Measurements from ENCODE around the gene SLC24A1. TPM values are rescaled to one million over a fixed set of nuclear protein-coding genes. Genes with fewer than 3 reads are reported as not detected.

Gene SLC24A1
- total RNA-seq, 2 experiments from 2014 or later: 2.2 to 2.3 TPM

- no peak for TF ChIP-seq CTCF (IDR thresholded peaks at IDR 0.05)
- no peak overlapping the region for H3K27ac ChIP-seq (ENCODE audit: low read depth in 1 of 2, low read length in 2 of 2)
- POLR2A ChIA-PET: no interaction called here
- peaks cover 3% of the 10 kb centered on the region for H3K4me1 ChIP-seq (ENCODE audit: insufficient read depth, low read length)
- DNase-seq: no peak
- H3K9me3 Mint-ChIP-seq: no peaks in the 10 kb centered on the region
- no peak overlapping the region for H3K4me3 Mint-ChIP-seq
- H3K27me3 ChIP-seq (ENCODE audit: control insufficient read depth in 1 of 2, insufficient read depth in 2 of 2, low read length in 2 of 2): no peaks in the 10 kb centered on the region
- CTCF ChIA-PET: no interaction called here
- no peak for ATAC-seq (ENCODE audit: poor library complexity)
- H3K27me3 Mint-ChIP-seq: no peaks in the 10 kb centered on the region
- H3K4me1 Mint-ChIP-seq (ENCODE audit: low read depth): peaks cover 6% of the 10 kb centered on the region
- H3K4me3 ChIP-seq (ENCODE audit: low read length): no peak overlapping the region
- intact Hi-C loops (cut with DNase I, micrococcal nuclease): no loop called here
- no peaks in the 10 kb centered on the region for H3K9me3 ChIP-seq (ENCODE audit: control insufficient read depth in 1 of 2, insufficient read depth in 1 of 2, low read length in 2 of 2)
- H3K36me3 Mint-ChIP-seq (ENCODE audit: low read depth): peaks cover 11% of the 10 kb centered on the region
- no peak overlapping the region for H3K27ac Mint-ChIP-seq
- peaks cover 7% of the 10 kb centered on the region for H3K36me3 ChIP-seq (ENCODE audit: insufficient read depth, low read length)
Measured at GRCh38 chr15:65626856-65627255, 5.1 kb downstream of the SLC24A1 start.

DNA sequence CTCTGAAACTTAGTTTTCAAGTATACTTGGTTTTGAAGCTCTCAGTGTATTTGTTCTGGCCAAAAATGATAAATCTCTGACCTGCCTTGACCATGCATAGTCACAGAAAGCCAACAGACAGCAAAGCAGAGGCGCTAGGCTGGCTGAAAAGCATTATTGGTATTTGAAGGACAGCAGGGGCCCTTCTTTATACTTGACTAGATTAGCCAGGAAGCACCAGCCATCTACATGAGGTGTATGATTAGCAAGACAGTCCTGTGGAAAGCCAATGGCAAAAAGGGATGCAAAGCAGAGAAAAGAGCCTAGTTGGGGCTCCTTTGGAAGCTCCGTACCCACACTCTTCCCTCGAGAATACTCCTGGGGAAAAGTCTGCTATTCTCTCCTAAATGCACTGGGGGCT lies 7.8 kb downstream of the SLC24A1 start:
- H3K4me1 Mint-ChIP-seq (ENCODE audit: low read depth): peaks cover 6% of the 10 kb centered on the region
- no peaks in the 10 kb centered on the region for H3K9me3 Mint-ChIP-seq
- no peaks in the 10 kb centered on the region for H3K27me3 Mint-ChIP-seq
- Histone ChIP-seq H3K4me1 (ENCODE audit: insufficient read depth, low read length) (peaks cover 3% of the 10 kb centered on the region), H3K4me3 (ENCODE audit: low read length) (no peak overlapping the region), H3K36me3 (ENCODE audit: insufficient read depth, low read length) (peaks cover 7% of the 10 kb centered on the region), H3K27me3 (ENCODE audit: control insufficient read depth in 1 of 2, insufficient read depth in 2 of 2, low read length in 2 of 2) (no peaks in the 10 kb centered on the region), H3K27ac (ENCODE audit: low read depth in 1 of 2, low read length in 2 of 2) (no peak overlapping the region), H3K9me3 (ENCODE audit: control insufficient read depth in 1 of 2, insufficient read depth in 1 of 2, low read length in 2 of 2) (no peaks in the 10 kb centered on the region)
- no peak overlapping the region for H3K27ac Mint-ChIP-seq
- intact Hi-C loops (cut with DNase I, micrococcal nuclease): no loop called here
- CTCF ChIA-PET: no interaction called here
- no peak for TF ChIP-seq CTCF (IDR thresholded peaks at IDR 0.05)
- H3K36me3 Mint-ChIP-seq (ENCODE audit: low read depth): peaks cover 6% of the 10 kb centered on the region
- H3K4me3 Mint-ChIP-seq: no peak overlapping the region
- DNase-seq (no peak), ATAC-seq (ENCODE audit: poor library complexity) (no peak)
- POLR2A ChIA-PET: no interaction called here

DNA sequence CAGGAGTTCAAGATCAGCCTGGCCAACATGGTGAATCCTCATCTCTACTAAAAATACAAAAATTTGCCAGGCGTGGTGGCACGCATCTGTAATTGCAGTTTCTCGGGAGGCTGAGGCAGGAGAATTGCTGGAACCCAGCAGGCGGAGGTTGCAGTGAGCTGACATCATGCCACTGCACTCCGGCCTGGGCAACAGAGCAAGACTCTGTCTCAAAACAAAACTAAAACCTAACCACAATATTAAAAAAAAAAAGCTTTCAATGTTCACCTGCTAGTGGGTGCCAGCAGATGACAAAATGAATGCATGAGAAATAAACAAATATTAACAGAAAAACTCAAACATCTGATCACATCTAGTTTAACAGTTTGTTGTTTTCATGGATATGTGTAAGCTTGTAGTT lies 9.0 kb downstream of the SLC24A1 start:
- no peak for TF ChIP-seq CTCF (IDR thresholded peaks at IDR 0.05)
- intact Hi-C loops (cut with DNase I, micrococcal nuclease): no loop called here
- Mint-ChIP-seq H3K4me3 (no peak overlapping the region), H3K9me3 (no peaks in the 10 kb centered on the region), H3K36me3 (ENCODE audit: low read depth) (peaks cover under 1% of the 10 kb centered on the region), H3K27ac (no peak overlapping the region), H3K27me3 (no peaks in the 10 kb centered on the region), H3K4me1 (ENCODE audit: low read depth) (peaks cover 6% of the 10 kb centered on the region)
- ATAC-seq (ENCODE audit: poor library complexity) (no peak), DNase-seq (no peak)
- H3K36me3 ChIP-seq (ENCODE audit: insufficient read depth, low read length): peaks cover under 1% of the 10 kb centered on the region
- ChIA-PET CTCF (no interaction called here), POLR2A (interaction anchor here (1.0 kb wide), 1 partner anchor 114 kb away, joined by 4 read pairs; no protein-coding TSS in a partner anchor)
- no peaks in the 10 kb centered on the region for H3K27me3 ChIP-seq (ENCODE audit: control insufficient read depth in 1 of 2, insufficient read depth in 2 of 2, low read length in 2 of 2)
- H3K27ac ChIP-seq (ENCODE audit: low read depth in 1 of 2, low read length in 2 of 2): no peak overlapping the region
- H3K4me1 ChIP-seq (ENCODE audit: insufficient read depth, low read length): peaks cover 3% of the 10 kb centered on the region
- H3K4me3 ChIP-seq (ENCODE audit: low read length): no peak overlapping the region
- no peaks in the 10 kb centered on the region for H3K9me3 ChIP-seq (ENCODE audit: control insufficient read depth in 1 of 2, insufficient read depth in 1 of 2, low read length in 2 of 2)
